C4-2B (cell line): Measurements from ENCODE around the gene VEZF1.

Experiments
- CTCF ChIP-seq: fragments of 450-650 bp; conservative IDR thresholded peaks from 2 replicates; pipeline ENCODE4 v1.5.1; 2017; ENCODE audit warnings: mild to moderate bottlenecking
- ZFX ChIP-seq: fragments of 450-650 bp; IDR thresholded peaks from 2 replicates; pipeline ENCODE4 v1.6.1; 2017

GRCh38 chr17:57935833-57936807 lies 51.9 kb downstream of the VEZF1 start:
- no peak for TF ChIP-seq CTCF
- no peak for TF ChIP-seq ZFX
